ENCODE data around the gene ZNF804B.

DNA sequence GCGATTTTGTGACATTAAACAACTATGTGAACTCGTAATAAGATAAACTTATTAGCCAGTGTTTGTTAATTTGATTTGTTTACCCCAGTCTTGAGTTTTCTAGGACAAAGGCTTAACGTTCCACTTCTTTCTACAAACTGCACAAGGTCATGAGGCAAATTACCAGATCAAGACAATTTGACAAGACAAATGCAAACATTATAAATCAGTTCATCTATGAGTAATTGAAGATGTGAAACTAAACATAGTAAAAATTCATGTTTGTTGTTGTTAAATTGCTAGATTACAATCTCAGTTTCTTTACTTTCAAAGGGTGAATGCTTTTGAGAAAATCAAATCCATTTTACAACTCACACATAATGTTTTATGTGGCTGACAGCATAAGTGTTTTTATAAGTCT is 13.4 kb upstream of the ZNF804B start:
- TF ChIP-seq, protein P1, sequence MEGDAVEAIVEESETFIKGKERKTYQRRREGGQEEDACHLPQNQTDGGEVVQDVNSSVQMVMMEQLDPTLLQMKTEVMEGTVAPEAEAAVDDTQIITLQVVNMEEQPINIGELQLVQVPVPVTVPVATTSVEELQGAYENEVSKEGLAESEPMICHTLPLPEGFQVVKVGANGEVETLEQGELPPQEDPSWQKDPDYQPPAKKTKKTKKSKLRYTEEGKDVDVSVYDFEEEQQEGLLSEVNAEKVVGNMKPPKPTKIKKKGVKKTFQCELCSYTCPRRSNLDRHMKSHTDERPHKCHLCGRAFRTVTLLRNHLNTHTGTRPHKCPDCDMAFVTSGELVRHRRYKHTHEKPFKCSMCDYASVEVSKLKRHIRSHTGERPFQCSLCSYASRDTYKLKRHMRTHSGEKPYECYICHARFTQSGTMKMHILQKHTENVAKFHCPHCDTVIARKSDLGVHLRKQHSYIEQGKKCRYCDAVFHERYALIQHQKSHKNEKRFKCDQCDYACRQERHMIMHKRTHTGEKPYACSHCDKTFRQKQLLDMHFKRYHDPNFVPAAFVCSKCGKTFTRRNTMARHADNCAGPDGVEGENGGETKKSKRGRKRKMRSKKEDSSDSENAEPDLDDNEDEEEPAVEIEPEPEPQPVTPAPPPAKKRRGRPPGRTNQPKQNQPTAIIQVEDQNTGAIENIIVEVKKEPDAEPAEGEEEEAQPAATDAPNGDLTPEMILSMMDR (IDR thresholded peaks at IDR 0.05), result no peak
- no peak for TF ChIP-seq POLR2A (IDR thresholded peaks at IDR 0.05)
- no peak for TF ChIP-seq POLR2AphosphoS5 (IDR thresholded peaks at IDR 0.05)
